Transverse colon (tissue), 4 donors: ENCODE data around the gene SLC37A3.

ENCODE experiments used
- CTCF ChIP-seq, 5 experiments: fragments of 200-600 bp in 3 of 5; fragments of 450-650 bp in 2 of 5; sonication (generic) in 3 of 5; IDR thresholded peaks; 1 replicate in 2 of 5; 2 replicates in 3 of 5; pipeline ENCODE4 v1.5.1; 2016 to 2017; ENCODE audit warnings: antibody characterized with exemption in 5 of 5, inconsistent platforms in 3 of 5, mild to moderate bottlenecking in 2 of 5, moderate library complexity in 1 of 5
- EP300 ChIP-seq: sonication (generic); formaldehyde crosslinking; IDR thresholded peaks from one replicate; pipeline ENCODE4 v1.6.1; 2017; ENCODE audit warnings: antibody characterized with exemption, low read depth
- POLR2A ChIP-seq: fragments of 450-650 bp; IDR thresholded peaks from one replicate; pipeline ENCODE4 v1.6.1; 2016; ENCODE audit warnings: antibody characterized with exemption, mild to moderate bottlenecking, moderate library complexity
- POLR2AphosphoS5 ChIP-seq, 3 donors: sonication (generic); formaldehyde crosslinking; IDR thresholded peaks; one replicate each; pipeline ENCODE4 v1.6.1; 2016; ENCODE audit warnings: antibody characterized with exemption in 3 of 3

- no peak for TF ChIP-seq CTCF (IDR thresholded peaks at IDR 0.05)
- no peak for TF ChIP-seq POLR2AphosphoS5 (IDR thresholded peaks at IDR 0.05)
- TF ChIP-seq EP300: no peak
- no peak for TF ChIP-seq POLR2A
Observed at GRCh38 chr7:140317999-140318398, 80.3 kb downstream of the SLC37A3 start.
